IMR-90 (cell line): Measurements from ENCODE around the gene CAMTA1. TPM values are rescaled to one million over a fixed set of nuclear protein-coding genes. Genes with fewer than 3 reads are reported as not detected.

Source experiments
- ATAC-seq: fragments of 200-7000 bp; cut with Tn5 transposase; 2 replicates; pipeline ENCODE4 v1.9.1; 2020; ENCODE audit warnings: low read depth, mild to moderate bottlenecking, moderate library complexity
- BruUV-seq: library from RNA; stranded (reverse); fragments of 400-500 nt; replicated peaks from 2 replicates; lab custom pipeline; 2021; lab: Mats Ljungman, UMichigan
- CTCF ChIA-PET: fragments of 300-600 bp; formaldehyde crosslinking; extraction: SDS; loops from one replicate; lab custom pipeline; 2021; ENCODE audit warnings: antibody characterized with exemption; lab: Yijun Ruan, JAX
- POLR2A ChIA-PET: fragments of 300-600 bp; sonication (Branson Sonifier 250); formaldehyde crosslinking; loops from one replicate; lab custom pipeline; 2022; ENCODE audit warnings: antibody characterized with exemption; ENCODE audit not compliant: unreplicated experiment; lab: Charles Lee
- DNase-seq: peaks from one replicate; pipeline ENCODE4 v3.0.0; 2013
- H2AFZ ChIP-seq: replicated peaks from 2 replicates; pipeline ENCODE3; 2013; ENCODE audit warnings: low read length, mild to moderate bottlenecking; ENCODE audit not compliant: poor library complexity
- H2AK5ac ChIP-seq: 2 replicates; pipeline ENCODE4 v1.6.1; 2013; ENCODE audit warnings: low read depth, low read length, inconsistent platforms
- H2AK9ac ChIP-seq: replicated peaks from 2 replicates; pipeline ENCODE3; 2013; ENCODE audit warnings: mild to moderate bottlenecking, low read depth, low read length, moderate library complexity; ENCODE audit not compliant: poor library complexity
- H2BK120ac ChIP-seq: 2 replicates; pipeline ENCODE4 v1.6.1; 2013; ENCODE audit warnings: low read depth, low read length, inconsistent platforms
- H2BK15ac ChIP-seq: 3 replicates; pipeline ENCODE4 v1.6.1; 2013; ENCODE audit warnings: low read depth, low read length, inconsistent platforms
- H2BK20ac ChIP-seq: 2 replicates; pipeline ENCODE4 v1.6.1; 2013; ENCODE audit warnings: low read depth, mild to moderate bottlenecking, inconsistent platforms, low read length, moderate library complexity
- H2BK5ac ChIP-seq: 2 replicates; pipeline ENCODE4 v1.6.1; 2013; ENCODE audit warnings: mild to moderate bottlenecking, low read depth, low read length, inconsistent platforms; ENCODE audit not compliant: poor library complexity, severe bottlenecking
- H3K14ac ChIP-seq: replicated peaks from 2 replicates; pipeline ENCODE4 v1.6.1; 2013; ENCODE audit warnings: low read depth, low read length, inconsistent platforms
- H3K18ac ChIP-seq: 2 replicates; pipeline ENCODE4 v1.6.1; 2013; ENCODE audit warnings: low read depth, low read length, control low read depth
- H3K23ac ChIP-seq: 2 replicates; pipeline ENCODE4 v1.6.1; 2013; ENCODE audit warnings: low read depth, low read length, inconsistent platforms
- H3K27ac ChIP-seq: 2 replicates; pipeline ENCODE4 v1.5.1; 2013; ENCODE audit warnings: mild to moderate bottlenecking, control low read depth, low read length; ENCODE audit not compliant: insufficient read depth
- H3K27me3 ChIP-seq: 2 replicates; pipeline ENCODE4 v1.6.1; 2013; ENCODE audit warnings: low read length; ENCODE audit not compliant: control insufficient read depth, insufficient read depth
- H3K36me3 ChIP-seq: 2 replicates; pipeline ENCODE4 v1.6.1; 2013; ENCODE audit warnings: low read length, mixed read lengths; ENCODE audit not compliant: control insufficient read depth, insufficient read depth
- H3K4ac ChIP-seq: 2 replicates; pipeline ENCODE4 v1.6.1; 2013; ENCODE audit warnings: low read depth, low read length, inconsistent platforms
- H3K4me1 ChIP-seq: 2 replicates; pipeline ENCODE4 v1.6.1; 2013; ENCODE audit warnings: low read length, mixed read lengths; ENCODE audit not compliant: control insufficient read depth, insufficient read depth
- H3K4me2 ChIP-seq: 2 replicates; pipeline ENCODE4 v1.6.1; 2013; ENCODE audit warnings: low read depth, mild to moderate bottlenecking, control low read depth, low read length, moderate library complexity
- H3K4me3 ChIP-seq: 2 replicates; pipeline ENCODE4 v1.5.1; 2013; ENCODE audit warnings: low read depth, mild to moderate bottlenecking, control low read depth, low read length, moderate library complexity; ENCODE audit not compliant: insufficient read depth
- H3K56ac ChIP-seq: 2 replicates; pipeline ENCODE4 v1.6.1; 2013; ENCODE audit warnings: low read length, inconsistent platforms; ENCODE audit not compliant: insufficient read depth; ENCODE audit errors: extremely low read depth
- H3K79me1 ChIP-seq, 2 experiments: 2 replicates each; pipeline ENCODE4 v1.6.1; 2013; ENCODE audit warnings: low read length in 2 of 2, inconsistent platforms in 1 of 2, low read depth in 1 of 2
- H3K9ac ChIP-seq: 2 replicates; pipeline ENCODE4 v1.6.1; 2013; ENCODE audit warnings: low read depth, low read length, control low read depth
- H3K9me1 ChIP-seq: 2 replicates; pipeline ENCODE4 v1.6.1; 2013; ENCODE audit warnings: low read length, inconsistent platforms; ENCODE audit not compliant: insufficient read depth
- H3K9me3 ChIP-seq: 2 replicates; pipeline ENCODE4 v1.6.1; 2013; ENCODE audit warnings: low read length; ENCODE audit not compliant: control insufficient read depth, insufficient read depth
- H4K20me1 ChIP-seq: 2 replicates; pipeline ENCODE4 v1.6.1; 2013; ENCODE audit warnings: low read length, inconsistent platforms; ENCODE audit not compliant: insufficient read depth
- H4K5ac ChIP-seq: 2 replicates; pipeline ENCODE4 v1.6.1; 2013; ENCODE audit warnings: mild to moderate bottlenecking, low read depth, low read length, control low read depth
- H4K8ac ChIP-seq, 2 experiments: 2 replicates each; pipeline ENCODE4 v1.6.1; 2013; ENCODE audit warnings: low read depth in 2 of 2, low read length in 2 of 2, control low read depth in 1 of 2, inconsistent platforms in 1 of 2
- H4K91ac ChIP-seq: 2 replicates; pipeline ENCODE4 v1.6.1; 2013; ENCODE audit warnings: low read depth, low read length, inconsistent platforms; ENCODE audit not compliant: insufficient read depth
- CEBPB ChIP-seq: IDR thresholded peaks from 2 replicates; pipeline ENCODE4 v1.6.1; 2012; ENCODE audit warnings: low read depth, low read length, improper control_type of control experiment
- CTCF ChIP-seq: conservative IDR thresholded peaks from 2 replicates; pipeline ENCODE4 v1.5.1; 2012; ENCODE audit warnings: mild to moderate bottlenecking, low read depth, low read length, improper control_type of control experiment
- MXI1 ChIP-seq: IDR thresholded peaks from 2 replicates; pipeline ENCODE4 v1.6.1; 2012; ENCODE audit warnings: low read depth, mild to moderate bottlenecking, low read length, moderate library complexity, borderline replicate concordance
- NFE2L2 ChIP-seq: fragments of 150-350 bp; IDR thresholded peaks from 2 replicates; pipeline ENCODE4 v1.6.1; 2016; ENCODE audit warnings: low read depth, mild to moderate bottlenecking, low read length
- RCOR1 ChIP-seq: IDR thresholded peaks from 2 replicates; pipeline ENCODE4 v1.6.1; 2012; ENCODE audit warnings: mild to moderate bottlenecking, low read length, improper control_type of control experiment; ENCODE audit not compliant: insufficient replicate concordance
- RFX5 ChIP-seq: IDR thresholded peaks from 2 replicates; pipeline ENCODE4 v1.8.0; 2012; ENCODE audit warnings: low read depth, mild to moderate bottlenecking, low read length, moderate library complexity
- SMC3 ChIP-seq: fragments of 150-350 bp; IDR thresholded peaks from 2 replicates; pipeline ENCODE4 v1.6.1; 2016; ENCODE audit warnings: low read depth, mild to moderate bottlenecking, antibody characterized with exemption, low read length, moderate library complexity
- USF2 ChIP-seq: fragments of 150-350 bp; IDR thresholded peaks from 2 replicates; pipeline ENCODE4 v1.6.1; 2017; ENCODE audit warnings: mild to moderate bottlenecking, antibody characterized with exemption, low read length, low read depth
- WGBS, 2 experiments: methylation state at CpG; one replicate each; pipeline versions ENCODE4 v1.1.5 to v1.1.7; 2013; ENCODE audit warnings: missing lambda C conversion rate in 2 of 2; ENCODE audit not compliant: insufficient read length in 1 of 2; ENCODE audit errors: extremely low coverage in 2 of 2; 5-methylcytosine and 5-hydroxymethylcytosine counted together
- dilution Hi-C: fragments of 300-500 bp; cut with HindIII; formaldehyde crosslinking; loops from one replicate; pipeline ENCODE4 v1.14.3; 2018; ENCODE audit warnings: low sequenced_read_pairs; ENCODE audit not compliant: unreplicated experiment
- in situ Hi-C: fragments of 300-500 bp; cut with MboI; formaldehyde crosslinking; loops from 3 replicates; pipeline ENCODE4 v1.14.3; 2019; ENCODE audit warnings: low sequenced_read_pairs, inconsistent platforms, mixed read lengths
- intact Hi-C: fragments of 100-400 bp; cut with micrococcal nuclease; formaldehyde crosslinking; loops from 2 replicates; pipeline ENCODE4 v1.10.0; 2022
- polyA plus RNA-seq, 3 experiments: library from polyadenylated mRNA; depleted of rRNA; stranded (reverse); fragments of >200 nt; gene quantifications; 2 replicates each; pipeline ENCODE4 v1.2.3, GENCODE V29; 2012; ENCODE audit warnings: low replicate concordance in 1 of 3
- total RNA-seq: library from RNA; depleted of rRNA; stranded (reverse); fragments of >200 nt; gene quantifications from 2 replicates; pipeline ENCODE4 v1.2.3, GENCODE V29; 2012

The CAMTA1 gene
- total and polyA plus RNA-seq, 2 of the 4 experiments (the other 2 are of a cell fraction), result 35.5 to 74.3 TPM

- no peak for TF ChIP-seq CTCF
- TF ChIP-seq CEBPB, result no peak
- no peak for TF ChIP-seq RCOR1
Measured at GRCh38 chr1:6965935-6966241, 180.6 kb downstream of the CAMTA1 start (continued).

- TF ChIP-seq SMC3 (no peak), RFX5 (no peak), NFE2L2 (no peak), MXI1 (no peak), USF2 (no peak)
- DNase-seq, result no peak
- no peaks in the 10 kb centered on the region for H4K20me1 ChIP-seq
- no peaks in the 10 kb centered on the region for H3K36me3 ChIP-seq
- 87% methylated on average over 3 of the region's 5 CpGs; no CpG with 5 or more reads in 1 of the 2 experiments for WGBS, 2 experiments
- H3K79me1 ChIP-seq, result no peaks in the 10 kb centered on the region
- no peak overlapping the region for H2AFZ ChIP-seq
- no peak overlapping the region for H2AK5ac ChIP-seq
- H4K5ac ChIP-seq, result no peak overlapping the region
- H3K4ac ChIP-seq, result no peak overlapping the region
- H2BK120ac ChIP-seq, result no peak overlapping the region
- no peak overlapping the region for H3K23ac ChIP-seq
- peaks cover 20% of the 10 kb centered on the region for H3K27me3 ChIP-seq
- H4K91ac ChIP-seq, result no peak overlapping the region
- CTCF ChIA-PET, result no interaction called here
- ATAC-seq, result no peak
- no TSS peak for BruUV-seq
- H2BK15ac ChIP-seq, result no peak overlapping the region
- no peak overlapping the region for H3K9ac ChIP-seq
- dilution Hi-C loops (no loop called here), in situ Hi-C loops (no loop called here), intact Hi-C loops (no loop called here)
- H3K14ac ChIP-seq, result no peak overlapping the region
- peaks cover 2% of the 10 kb centered on the region; the same call in 1 of the 2 replicates for H3K4me1 ChIP-seq
- no peak overlapping the region for H4K8ac ChIP-seq
- no peak overlapping the region for H3K18ac ChIP-seq
- H3K27ac ChIP-seq, result no peak overlapping the region
- H3K56ac ChIP-seq, result no peak overlapping the region
- no peak overlapping the region for H2BK20ac ChIP-seq
- H3K9me1 ChIP-seq, result peaks cover under 1% of the 10 kb centered on the region; the same call in 1 of the 2 replicates
- POLR2A ChIA-PET, result no interaction called here
- H2AK9ac ChIP-seq, result no peak overlapping the region
- no peak overlapping the region for H3K4me2 ChIP-seq
- H3K4me3 ChIP-seq, result no peak overlapping the region
- H2BK5ac ChIP-seq, result no peak overlapping the region
- H3K9me3 ChIP-seq, result no peaks in the 10 kb centered on the region
Measured at GRCh38 chr1:6966326-6966725, 181.1 kb downstream of the CAMTA1 start.
